K562 (cell line): Measurements from ENCODE around the gene TIMM44. TPM values are rescaled to one million over a fixed set of nuclear protein-coding genes. Genes with fewer than 3 reads are reported as not detected.

Experiments used
- ATAC-seq: fragments of 200-7000 bp; cut with Tn5 transposase; 3 replicates; pipeline ENCODE4 v1.9.1; 2020; ENCODE audit warnings: moderate library complexity
- BruUV-seq: library from RNA; stranded (reverse); fragments of 400-500 nt; replicated peaks from 2 replicates; lab custom pipeline; 2021; lab: Mats Ljungman, UMichigan
- CTCF ChIA-PET: fragments of 300-600 bp; formaldehyde crosslinking; extraction: SDS; loops from one replicate; lab custom pipeline; 2021; ENCODE audit warnings: low intra/inter-chr PET ratio; lab: Yijun Ruan, JAX
- POLR2A ChIA-PET: fragments of 300-600, 350-650 bp; sonication (Branson Sonifier 250); formaldehyde crosslinking; extraction: SDS; loops from one replicate; lab custom pipeline; 2021; ENCODE audit warnings: antibody characterized with exemption, inconsistent platforms; lab: Yijun Ruan, JAX
- DNase-seq, 4 experiments: peaks; one replicate each; pipeline versions ENCODE4 v3.0.0 to v3.0.0-alpha.2; 2011 to 2018; ENCODE audit warnings: low spot score in 3 of 4, mixed read lengths in 3 of 4; ENCODE audit errors: extremely low read depth in 1 of 4
- FAIRE-seq: peaks from 2 replicates; lab custom pipeline; 2011; peaks lifted over from hg19 to GRCh38; lab: Jason Lieb, UNC
- H2AFZ ChIP-seq: 2 replicates; pipeline ENCODE4 v1.6.0; 2011; ENCODE audit warnings: low read depth, low read length, control low read depth, inconsistent platforms
- H3K27ac ChIP-seq: fragments of 200-600 bp; 3 replicates; pipeline ENCODE4 v1.8.0; 2011; ENCODE audit warnings: low read depth, mild to moderate bottlenecking, control low read depth, inconsistent platforms, low read length, moderate library complexity, mixed read lengths; ENCODE audit errors: extremely low read depth
- H3K27me3 ChIP-seq, 2 experiments: fragments of 300-600 bp in 1 of 2; 2 replicates in 1 of 2; 3 replicates in 1 of 2; pipeline versions ENCODE4 v1.6.0 to v1.8.0; 2011; ENCODE audit warnings: inconsistent platforms in 2 of 2, low read length in 2 of 2, mild to moderate bottlenecking in 1 of 2, mixed read lengths in 1 of 2, moderate library complexity in 1 of 2; ENCODE audit not compliant: control insufficient read depth in 2 of 2, insufficient read depth in 2 of 2
- H3K36me3 ChIP-seq: fragments of 300-600 bp; 3 replicates; pipeline ENCODE4 v1.8.0; 2011; ENCODE audit warnings: mild to moderate bottlenecking, low read length, inconsistent platforms; ENCODE audit not compliant: control insufficient read depth, insufficient read depth
- H3K4me1 ChIP-seq, 2 experiments: fragments of 200-600 bp in 1 of 2; replicated peaks in 1 of 2; 2 replicates in 1 of 2; 3 replicates in 1 of 2; pipeline versions ENCODE4 v1.5.1 to v1.8.0; 2011; ENCODE audit warnings: inconsistent platforms in 2 of 2, low read length in 2 of 2, mild to moderate bottlenecking in 1 of 2, mixed read lengths in 1 of 2, moderate library complexity in 1 of 2; ENCODE audit not compliant: control insufficient read depth in 2 of 2, insufficient read depth in 2 of 2
- H3K4me2 ChIP-seq: 2 replicates; pipeline ENCODE4 v1.6.1; 2011; ENCODE audit warnings: low read length, control low read depth, inconsistent platforms, mixed read lengths; ENCODE audit not compliant: insufficient read depth
- H3K4me3 ChIP-seq: fragments of 200-600 bp; sonication (generic), shearing (Covaris generic); 2 replicates; pipeline ENCODE4 v1.5.1; 2016; ENCODE audit warnings: control low read depth, inconsistent platforms
- H3K79me2 ChIP-seq: fragments of 200-600 bp; 3 replicates; pipeline ENCODE4 v1.8.0; 2011; ENCODE audit warnings: low read length, inconsistent platforms; ENCODE audit not compliant: control insufficient read depth, insufficient read depth
- H3K9ac ChIP-seq, 2 experiments: 2 replicates each; pipeline versions ENCODE4 v1.6.0 to v1.6.1; 2011; ENCODE audit warnings: low read depth in 2 of 2, low read length in 2 of 2, control low read depth in 1 of 2, inconsistent platforms in 1 of 2, mild to moderate bottlenecking in 1 of 2, mixed read lengths in 1 of 2; ENCODE audit not compliant: insufficient read depth in 1 of 2
- H3K9me1 ChIP-seq: one replicate; pipeline ENCODE4 v1.6.0; 2011; ENCODE audit warnings: inconsistent platforms, mild to moderate bottlenecking, low read length, moderate library complexity; ENCODE audit not compliant: control insufficient read depth, insufficient read depth
- H3K9me3 ChIP-seq: replicated peaks from 2 replicates; pipeline ENCODE4 v1.5.1; 2011; ENCODE audit warnings: low read depth, low read length, inconsistent platforms; ENCODE audit not compliant: control insufficient read depth, insufficient read depth
- H4K20me1 ChIP-seq: replicated peaks from 2 replicates; pipeline ENCODE4 v1.6.1; 2011; ENCODE audit warnings: low read length, inconsistent platforms, mixed read lengths; ENCODE audit not compliant: control insufficient read depth, insufficient read depth
- BRD4 ChIP-seq: fragments of 200-600 bp; sonication (generic); IDR thresholded peaks from 2 replicates; pipeline ENCODE4 v1.6.1; 2017; ENCODE audit warnings: inconsistent platforms
- HNRNPH1 ChIP-seq: fragments of 200-400 bp; formaldehyde crosslinking; optimal IDR thresholded peaks from 2 replicates; pipeline ENCODE3; 2017; ENCODE audit warnings: low read depth, mild to moderate bottlenecking, low read length, moderate library complexity
- HOXB6 ChIP-seq: fragments of 250-450 bp; sonication (Bioruptor Pico); IDR thresholded peaks from 2 replicates; pipeline ENCODE4 v1.5.1; 2022; ENCODE audit warnings: mild to moderate bottlenecking, borderline replicate concordance
- PHF21A ChIP-seq: fragments of 450-650 bp; IDR thresholded peaks from 2 replicates; pipeline ENCODE4 v1.6.1; 2017; ENCODE audit warnings: low read depth, borderline replicate concordance
- POLR2G ChIP-seq: fragments of 200-400 bp; formaldehyde crosslinking; IDR thresholded peaks from 2 replicates; pipeline ENCODE4 v1.6.1; 2017; ENCODE audit warnings: low read depth, mild to moderate bottlenecking, antibody characterized with exemption, low read length, moderate library complexity
- SMARCE1 ChIP-seq: fragments of 450-650 bp; IDR thresholded peaks from 2 replicates; pipeline ENCODE4 v1.7.1; 2016; ENCODE audit warnings: mild to moderate bottlenecking
- SREBF2 ChIP-seq: sonication (generic); formaldehyde crosslinking; IDR thresholded peaks from 2 replicates; pipeline ENCODE4 v1.4.0; 2020; ENCODE audit warnings: mild to moderate bottlenecking, missing genetic modification reagents
- STAT5B ChIP-seq: fragments of 250-450 bp; sonication (Bioruptor Pico); IDR thresholded peaks from 2 replicates; pipeline ENCODE4 v1.8.0; 2021; ENCODE audit warnings: mild to moderate bottlenecking, inconsistent platforms
- TFAP4 ChIP-seq: sonication (generic); formaldehyde crosslinking; IDR thresholded peaks from 2 replicates; pipeline ENCODE4 v1.8.0; 2022; ENCODE audit warnings: missing genetic modification reagents, mild to moderate bottlenecking, moderate library complexity, borderline replicate concordance
- ZBTB34 ChIP-seq: fragments of 250-450 bp; sonication (Bioruptor Pico); IDR thresholded peaks from 2 replicates; pipeline ENCODE4 v1.8.0; 2021; ENCODE audit warnings: mild to moderate bottlenecking, moderate library complexity
- ZFP30 ChIP-seq: fragments of 250-450 bp; sonication (Bioruptor Pico); IDR thresholded peaks from 2 replicates; pipeline ENCODE4 v1.8.0; 2022; ENCODE audit warnings: moderate library complexity, mild to moderate bottlenecking, inconsistent platforms, borderline replicate concordance
- ZNF143 ChIP-seq: sonication (generic); formaldehyde crosslinking; IDR thresholded peaks from 2 replicates; pipeline ENCODE4 v1.9.0; 2022; ENCODE audit warnings: mild to moderate bottlenecking, missing genetic modification reagents
- ZNF197 ChIP-seq: fragments of 200-800 bp; sonication (Bioruptor generic); IDR thresholded peaks from 2 replicates; pipeline ENCODE4 v1.6.1; 2016; ENCODE audit warnings: low read depth, missing genetic modification characterization, missing compliant biosample characterization
- ZNF324 ChIP-seq: fragments of 250-450 bp; sonication (Bioruptor Pico); IDR thresholded peaks from 2 replicates; pipeline ENCODE4 v1.4.0; 2020; ENCODE audit warnings: mild to moderate bottlenecking
- ZNF785 ChIP-seq: fragments of 250-450 bp; sonication (Bioruptor Pico); IDR thresholded peaks from 2 replicates; pipeline ENCODE4 v1.4.0; 2020; ENCODE audit warnings: mild to moderate bottlenecking
- WGBS: fragments of 100-300 bp; shearing (Covaris generic); methylation state at CpG from one replicate; pipeline ENCODE4 v1.1.6; 2016; ENCODE audit warnings: low coverage, mixed read lengths; ENCODE audit not compliant: insufficient coverage; ENCODE audit errors: missing lambda C conversion rate; 5-methylcytosine and 5-hydroxymethylcytosine counted together
- in situ Hi-C: fragments of 300-500 bp; cut with MboI; formaldehyde crosslinking; loops from 4 replicates; pipeline ENCODE4 v1.15.0; 2018; ENCODE audit warnings: inconsistent platforms, mixed read lengths
- intact Hi-C: fragments of 100-400 bp; cut with micrococcal nuclease; formaldehyde crosslinking; loops from 2 replicates; pipeline ENCODE4 v1.14.2; 2022
- polyA plus RNA-seq, 8 experiments: library from polyadenylated mRNA; depleted of rRNA in 4 of 8; stranded (reverse) in 5 of 8; unstranded in 3 of 8; fragments of >200 nt; fragmentation: Nextera tagmentation in 2 of 8; fragmentation: Illumina TruSeq in 1 of 8; extraction: Ambion mirVana in 2 of 8; extraction: Trizol in 1 of 8; gene quantifications; 2 replicates each; pipeline versions ENCODE4 v1.2.1 to v1.2.3, GENCODE V29; 2011 to 2014; ENCODE audit warnings: inconsistent platforms in 1 of 8, missing spikeins in 1 of 8
- total RNA-seq, 7 experiments: library from RNA; depleted of rRNA in 6 of 7; stranded (reverse); fragments of >200 nt in 6 of 7; fragmentation: Illumina TruSeq in 2 of 7; extraction: Trizol in 2 of 7; gene quantifications; 2 replicates each; pipeline versions ENCODE4 v1.2.1 to v1.2.3, GENCODE V29; 2011 to 2021; ENCODE audit warnings: low replicate concordance in 1 of 7

Gene TIMM44
- total and polyA plus RNA-seq, 9 of the 15 experiments (the other 6 are each of a cell fraction or from before 2014, with no cell fraction given), result 10.3 to 231 (median 89.3) TPM

- over 99% methylated on average over 13 of the region's 17 CpGs for WGBS
- no peak overlapping the region for H3K9ac ChIP-seq
These were observed 43.8 kb upstream of the TIMM44 start for GRCh38 chr19:7987114-7987768.

More at GRCh38 chr19:7987114-7987768, 43.8 kb upstream of the TIMM44 start:
- no peak overlapping the region for H2AFZ ChIP-seq
- H3K27ac ChIP-seq, result no peak overlapping the region
- H3K9me3 ChIP-seq, result no peaks in the 10 kb centered on the region; the same call in 1 of the 2 replicates
- CTCF ChIA-PET, result no interaction called here
- BruUV-seq, result no TSS peak
- no peak for TF ChIP-seq ZNF197
- TF ChIP-seq TFAP4 (CRISPR knock-in tag), result no peak
- TF ChIP-seq ZNF143 (CRISPR knock-in tag), result no peak
- TF ChIP-seq SMARCE1, result no peak
- TF ChIP-seq STAT5B (CRISPR knock-in tag), result no peak
- TF ChIP-seq BRD4, result no peak
- no peak for TF ChIP-seq ZNF324 (CRISPR knock-in tag)
- no peak for TF ChIP-seq ZNF785 (CRISPR knock-in tag)
- TF ChIP-seq SREBF2 (CRISPR knock-in tag), result no peak
- no peak for TF ChIP-seq ZBTB34 (CRISPR knock-in tag)
- TF ChIP-seq ZFP30 (CRISPR knock-in tag), result no peak
- no peak for TF ChIP-seq PHF21A
- no peak for TF ChIP-seq HOXB6
- TF ChIP-seq POLR2G, result no peak
- TF ChIP-seq HNRNPH1, result no peak
- peaks cover 30% of the 10 kb centered on the region; the same call in 1 of the 2 replicates for H4K20me1 ChIP-seq
- ATAC-seq (no peak), DNase-seq (no peak), FAIRE-seq (no peak)
- peaks cover 94% of the 10 kb centered on the region for H3K36me3 ChIP-seq
- peaks cover 3% of the 10 kb centered on the region for H3K9me1 ChIP-seq
- peaks cover under 1 to 18% of the 10 kb centered on the region in 2 experiments; a peak in 3 of 5 replicates for H3K4me1 ChIP-seq
- POLR2A ChIA-PET, result no interaction called here
- intact Hi-C loops (no loop called here), in situ Hi-C loops (no loop called here)
- no peaks in the 10 kb centered on the region for H3K27me3 ChIP-seq
- H3K4me2 ChIP-seq, result no peak overlapping the region
- H3K4me3 ChIP-seq, result no peak overlapping the region
- peaks cover 73% of the 10 kb centered on the region for H3K79me2 ChIP-seq
